DOHH2 (cell line): ENCODE results near the gene REXO4.
A peak's percentile ranks its signal among the peaks of the same experiment; 100 is the strongest.

ENCODE experiments used
- H3F3A ChIP-seq: fragments of 200-600 bp; sonication (generic), shearing (Covaris generic); 2 replicates; pipeline ENCODE4 v1.6.0; 2016; ENCODE audit warnings: antibody characterized with exemption, mild to moderate bottlenecking; ENCODE audit not compliant: control insufficient read depth, insufficient read depth
- H3K27ac ChIP-seq: fragments of 200-600 bp; sonication (generic); 2 replicates; pipeline ENCODE4 v1.5.1; 2014; ENCODE audit warnings: low read depth, mild to moderate bottlenecking, low read length, moderate library complexity
- H3K27me3 ChIP-seq: fragments of 200-600 bp; sonication (generic); 2 replicates; pipeline ENCODE4 v1.6.1; 2014; ENCODE audit warnings: mild to moderate bottlenecking, low read length, mixed read lengths; ENCODE audit not compliant: control insufficient read depth
- H3K36me3 ChIP-seq: fragments of 200-600 bp; sonication (generic); 2 replicates; pipeline ENCODE4 v1.6.1; 2014; ENCODE audit warnings: mild to moderate bottlenecking, low read length, moderate library complexity, mixed read lengths; ENCODE audit not compliant: control insufficient read depth
- H3K4me1 ChIP-seq: fragments of 200-600 bp; sonication (generic); 2 replicates; pipeline ENCODE4 v1.6.1; 2014; ENCODE audit warnings: mild to moderate bottlenecking, low read length, mixed read lengths; ENCODE audit not compliant: control insufficient read depth
- H3K4me2 ChIP-seq: fragments of 200-600 bp; sonication (generic); 2 replicates; pipeline ENCODE4 v1.6.0; 2014; ENCODE audit warnings: mild to moderate bottlenecking, low read length, moderate library complexity
- H3K4me3 ChIP-seq: fragments of 200-600 bp; sonication (generic); 2 replicates; pipeline ENCODE4 v1.5.1; 2014; ENCODE audit warnings: mild to moderate bottlenecking, low read length, mixed read lengths
- H3K79me2 ChIP-seq: fragments of 200-600 bp; sonication (generic); 2 replicates; pipeline ENCODE4 v1.6.1; 2014; ENCODE audit warnings: mild to moderate bottlenecking, low read length, mixed read lengths; ENCODE audit not compliant: control insufficient read depth
- H3K9me2 ChIP-seq: fragments of 200-600 bp; sonication (generic); replicated peaks from 2 replicates; pipeline ENCODE4 v1.6.1; 2014; ENCODE audit warnings: mild to moderate bottlenecking, low read length, mixed read lengths; ENCODE audit not compliant: control insufficient read depth
- H3K9me3 ChIP-seq: fragments of 200-600 bp; sonication (generic); 2 replicates; pipeline ENCODE4 v1.6.1; 2014; ENCODE audit warnings: antibody characterized with exemption, low read length, mixed read lengths; ENCODE audit not compliant: control insufficient read depth, insufficient read depth
- H4K20me1 ChIP-seq: fragments of 200-600 bp; sonication (generic); 2 replicates; pipeline ENCODE4 v1.6.0; 2014; ENCODE audit warnings: low read depth, mild to moderate bottlenecking, antibody characterized with exemption, low read length, moderate library complexity; ENCODE audit not compliant: control insufficient read depth, insufficient read depth
- EZH2phosphoT487 ChIP-seq: fragments of 200-600 bp; sonication (generic); IDR thresholded peaks from 2 replicates; pipeline ENCODE4 v1.6.1; 2017; ENCODE audit warnings: borderline replicate concordance, mild to moderate bottlenecking, antibody characterized with exemption, low read length, moderate library complexity, mixed read lengths
- TF ChIP-seq, protein P1 (sequence below): fragments of 200-600 bp; sonication (generic); IDR thresholded peaks from one replicate; pipeline ENCODE4 v1.5.1; 2014; ENCODE audit warnings: antibody characterized with exemption, mild to moderate bottlenecking, low read depth, low read length; ENCODE audit not compliant: poor library complexity, severe bottlenecking

REXO4 gene

DNA sequence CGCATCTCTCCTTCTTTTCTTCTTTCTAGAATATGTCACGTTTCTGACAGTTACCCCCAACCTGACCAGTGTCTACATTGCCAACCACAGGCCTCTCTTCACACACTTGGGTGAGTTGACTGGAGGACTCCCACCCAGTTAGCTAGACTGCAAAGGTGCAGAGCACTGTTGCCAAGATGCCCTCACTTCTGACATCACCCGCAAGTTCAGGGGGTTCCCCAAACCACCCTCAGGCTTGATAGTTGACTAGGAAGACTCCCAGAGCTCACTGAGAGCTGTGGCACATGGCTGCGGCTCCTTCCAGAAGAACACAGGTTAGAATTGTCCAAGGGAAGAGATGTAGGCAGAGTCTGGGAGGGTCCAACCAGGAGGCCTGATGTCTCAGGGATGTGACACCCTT, 21.5 kb upstream of the REXO4 start:
- Histone ChIP-seq H3K79me2 (no peaks in the 10 kb centered on the region), H3K27me3 (no peaks in the 10 kb centered on the region; the same call in 1 of the 2 replicates), H3K36me3 (no peaks in the 10 kb centered on the region), H3F3A (no peaks in the 10 kb centered on the region), H3K9me3 (no peaks in the 10 kb centered on the region), H4K20me1 (no peaks in the 10 kb centered on the region), H3K4me2 (no peak overlapping the region), H3K27ac (no peak overlapping the region), H3K4me3 (no peak overlapping the region), H3K4me1 (peaks cover 17% of the 10 kb centered on the region), H3K9me2 (no peaks in the 10 kb centered on the region)
- no peak for TF ChIP-seq EZH2phosphoT487
- TF ChIP-seq, protein P1, sequence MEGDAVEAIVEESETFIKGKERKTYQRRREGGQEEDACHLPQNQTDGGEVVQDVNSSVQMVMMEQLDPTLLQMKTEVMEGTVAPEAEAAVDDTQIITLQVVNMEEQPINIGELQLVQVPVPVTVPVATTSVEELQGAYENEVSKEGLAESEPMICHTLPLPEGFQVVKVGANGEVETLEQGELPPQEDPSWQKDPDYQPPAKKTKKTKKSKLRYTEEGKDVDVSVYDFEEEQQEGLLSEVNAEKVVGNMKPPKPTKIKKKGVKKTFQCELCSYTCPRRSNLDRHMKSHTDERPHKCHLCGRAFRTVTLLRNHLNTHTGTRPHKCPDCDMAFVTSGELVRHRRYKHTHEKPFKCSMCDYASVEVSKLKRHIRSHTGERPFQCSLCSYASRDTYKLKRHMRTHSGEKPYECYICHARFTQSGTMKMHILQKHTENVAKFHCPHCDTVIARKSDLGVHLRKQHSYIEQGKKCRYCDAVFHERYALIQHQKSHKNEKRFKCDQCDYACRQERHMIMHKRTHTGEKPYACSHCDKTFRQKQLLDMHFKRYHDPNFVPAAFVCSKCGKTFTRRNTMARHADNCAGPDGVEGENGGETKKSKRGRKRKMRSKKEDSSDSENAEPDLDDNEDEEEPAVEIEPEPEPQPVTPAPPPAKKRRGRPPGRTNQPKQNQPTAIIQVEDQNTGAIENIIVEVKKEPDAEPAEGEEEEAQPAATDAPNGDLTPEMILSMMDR: no peak

GRCh38 chr9:133437753-133438531, 20.1 kb upstream of the REXO4 start:
- no peak overlapping the region for H3K4me2 ChIP-seq

GRCh38 chr9:133436681-133437080, 18.9 kb upstream of the REXO4 start:
- Histone ChIP-seq H3K4me1 (peaks cover 15% of the 10 kb centered on the region), H3F3A (no peaks in the 10 kb centered on the region), H4K20me1 (no peaks in the 10 kb centered on the region), H3K4me2 (no peak overlapping the region), H3K27me3 (no peaks in the 10 kb centered on the region; the same call in 1 of the 2 replicates), H3K27ac (no peak overlapping the region), H3K9me3 (no peaks in the 10 kb centered on the region), H3K9me2 (no peaks in the 10 kb centered on the region), H3K36me3 (no peaks in the 10 kb centered on the region), H3K79me2 (no peaks in the 10 kb centered on the region), H3K4me3 (no peak overlapping the region)
- TF ChIP-seq, protein P1: no peak
- TF ChIP-seq EZH2phosphoT487: no peak

More at GRCh38 chr9:133437753-133438531, 20.1 kb upstream of the REXO4 start:
- Histone ChIP-seq H3K27me3 (no peaks in the 10 kb centered on the region; the same call in 1 of the 2 replicates), H3K9me2 (no peaks in the 10 kb centered on the region), H3K4me1 (peaks cover 17% of the 10 kb centered on the region), H4K20me1 (no peaks in the 10 kb centered on the region), H3K9me3 (no peaks in the 10 kb centered on the region), H3K79me2 (no peaks in the 10 kb centered on the region), H3F3A (no peaks in the 10 kb centered on the region), H3K4me3 (no peak overlapping the region), H3K27ac (no peak overlapping the region), H3K36me3 (no peaks in the 10 kb centered on the region)
- TF ChIP-seq, protein P1: peak; percentile 52
- TF ChIP-seq EZH2phosphoT487: no peak
